Renal pelvis (tissue), 12 donors: Measurements from ENCODE around the gene RNLS. TPM values are rescaled to one million over a fixed set of nuclear protein-coding genes. Genes with fewer than 3 reads are reported as not detected.
A peak's percentile ranks its signal among the peaks of the same experiment; 100 is the strongest.

ENCODE experiments used
- DNase-seq: peaks from one replicate; pipeline ENCODE4 v3.0.0-alpha.2; 2013
- long read RNA-seq, 16 experiments: transcript quantifications; one replicate each; lab custom pipeline, GENCODE V29; 2026
- polyA plus RNA-seq, 3 donors: library from polyadenylated mRNA; unstranded; fragments of 120-200 nt; gene quantifications; one replicate each; pipeline ENCODE4 v1.2.1, GENCODE V29; 2013; ENCODE audit not compliant: insufficient read length in 3 of 3

The RNLS gene
- 10 to 100 TPM; 16.8 to 18.4 (median 16.9) TPM for polyA plus RNA-seq
- long read RNA-seq, donor 1, partial matches to known transcripts = 18 of 18 reads
- long read RNA-seq, donor 1, other reads (novel, unspliced or antisense) = 0 of 18 reads
- long read RNA-seq, donor 2, partial matches to known transcripts = 19 of 25 reads
- long read RNA-seq, donor 2, other reads (novel, unspliced or antisense) = 5 of 25 reads
- long read RNA-seq, donor 3, partial matches to known transcripts = 17 of 18 reads
- long read RNA-seq, donor 3, other reads (novel, unspliced or antisense) = 0 of 18 reads
- long read RNA-seq, donor 4, partial matches to known transcripts = 15 of 18 reads
- long read RNA-seq, donor 4, other reads (novel, unspliced or antisense) = 0 of 18 reads
- long read RNA-seq, donor 5 = 0 reads
- long read RNA-seq, donor 6, partial matches to known transcripts = 18 of 18 reads
- long read RNA-seq, donor 6, other reads (novel, unspliced or antisense) = 0 of 18 reads
- long read RNA-seq, donor 7, partial matches to known transcripts = 7 of 9 reads
- long read RNA-seq, donor 7, other reads (novel, unspliced or antisense) = 0 of 9 reads
- long read RNA-seq, donor 8 = 0 reads
- long read RNA-seq, donor 9, partial matches to known transcripts = 26 of 27 reads
- long read RNA-seq, donor 9, other reads (novel, unspliced or antisense) = 0 of 27 reads
- long read RNA-seq, donor 10, partial matches to known transcripts = 14 of 15 reads
- long read RNA-seq, donor 10, other reads (novel, unspliced or antisense) = 0 of 15 reads
- long read RNA-seq, donor 11, partial matches to known transcripts = 24 of 26 reads
- long read RNA-seq, donor 11, other reads (novel, unspliced or antisense) = 0 of 26 reads
- long read RNA-seq, donor 12, partial matches to known transcripts = 18 of 20 reads
- long read RNA-seq, donor 12, other reads (novel, unspliced or antisense) = 0 of 20 reads
- long read RNA-seq, donor 13, partial matches to known transcripts = 0 of 2 reads
- long read RNA-seq, donor 13, other reads (novel, unspliced or antisense) = 0 of 2 reads
- long read RNA-seq, donor 14 = 0 reads
- long read RNA-seq, donor 15, partial matches to known transcripts = 23 of 25 reads
- long read RNA-seq, donor 15, other reads (novel, unspliced or antisense) = 0 of 25 reads
- long read RNA-seq, donor 16, partial matches to known transcripts = 20 of 21 reads
- long read RNA-seq, donor 16, other reads (novel, unspliced or antisense) = 0 of 21 reads

DNA sequence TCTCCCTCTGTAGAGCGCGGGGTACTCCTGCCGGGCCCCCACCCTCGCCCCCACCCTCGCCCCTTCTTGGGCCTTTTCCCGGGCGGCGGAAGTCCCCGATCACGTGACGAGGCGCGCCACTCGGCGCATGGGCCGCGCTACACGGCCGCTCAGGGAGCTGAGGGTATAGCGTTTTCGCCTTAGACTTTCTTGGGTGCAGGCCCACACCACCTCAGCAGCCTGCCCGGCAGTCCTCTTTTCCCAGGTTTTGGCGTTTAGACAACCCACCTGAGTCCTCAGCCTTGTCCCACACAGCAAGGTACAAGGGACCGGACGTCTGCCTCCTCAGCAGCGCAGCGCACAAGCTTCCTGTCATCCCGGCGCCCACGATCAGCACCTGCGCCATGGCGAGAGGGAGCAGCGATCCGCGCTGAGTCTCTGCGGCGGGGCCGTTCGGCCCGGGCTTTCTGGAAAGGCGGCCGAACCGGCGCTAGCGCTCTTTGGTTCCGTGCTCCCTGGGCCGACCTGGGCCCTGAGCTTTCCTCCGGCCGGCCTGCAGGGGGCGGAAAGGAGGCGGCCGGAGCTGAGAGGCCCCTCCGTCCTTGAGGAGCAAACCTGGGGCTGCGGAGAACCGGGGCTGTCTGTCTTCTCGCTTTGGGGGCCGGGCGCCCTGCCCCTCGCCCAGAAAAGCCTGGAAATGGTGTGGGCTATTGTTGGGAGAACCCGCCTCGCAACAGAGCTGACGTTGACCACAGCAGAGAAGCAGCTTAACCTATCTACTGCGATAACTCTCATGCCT is at the start of gene RNLS:
Gene RNLS (minus strand): TSS at position 513 of the 778 bp plus-strand sequence.
- peak; percentile 55 for DNase-seq

GRCh38 chr10:88624840-88625239 is 41.7 kb upstream of the RNLS start:
- DNase-seq = no peak

DNA sequence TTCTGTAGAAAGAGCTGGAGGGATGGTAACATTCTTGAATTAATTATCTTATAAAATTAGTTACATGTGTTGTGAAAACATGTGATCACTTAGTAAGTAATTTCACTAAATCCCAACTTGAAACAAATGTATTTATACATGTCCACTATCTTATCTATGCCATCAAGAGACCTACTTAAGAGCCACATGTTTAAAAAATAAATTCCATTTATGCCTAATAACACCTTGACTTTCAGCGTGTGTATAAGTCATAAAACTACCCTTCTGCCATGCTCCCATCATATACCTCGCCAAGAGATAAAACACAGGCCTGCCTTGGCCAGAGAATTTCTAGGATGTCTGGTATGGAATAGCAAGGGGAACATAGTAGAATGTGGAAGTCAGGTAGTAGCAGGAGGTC is 40.7 kb upstream of the RNLS start:
- no peak for DNase-seq

DNA sequence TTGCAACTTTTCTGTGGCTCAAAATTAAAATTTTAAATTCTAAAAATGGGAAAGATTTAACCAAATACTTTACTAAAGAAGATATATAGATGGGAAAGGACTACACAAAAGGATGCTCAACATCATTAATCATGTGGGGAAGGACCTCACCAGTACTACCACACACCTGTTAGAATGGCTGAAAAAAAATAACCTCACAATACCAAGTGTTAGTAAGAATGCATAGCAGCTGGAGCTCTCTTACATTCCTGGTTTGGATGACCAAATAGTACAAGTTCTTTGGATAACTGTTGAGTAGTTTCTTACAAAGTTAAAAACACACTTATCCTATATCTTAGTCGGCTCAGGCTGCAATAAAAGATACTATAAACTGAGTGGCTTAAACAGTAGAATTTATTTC is 37.3 kb upstream of the RNLS start:
- no peak for DNase-seq

- no peak for DNase-seq
Measured at GRCh38 chr10:88618496-88618895, 35.4 kb upstream of the RNLS start.

- no peak for DNase-seq
Measured at GRCh38 chr10:88617772-88618300, 34.7 kb upstream of the RNLS start.

DNA sequence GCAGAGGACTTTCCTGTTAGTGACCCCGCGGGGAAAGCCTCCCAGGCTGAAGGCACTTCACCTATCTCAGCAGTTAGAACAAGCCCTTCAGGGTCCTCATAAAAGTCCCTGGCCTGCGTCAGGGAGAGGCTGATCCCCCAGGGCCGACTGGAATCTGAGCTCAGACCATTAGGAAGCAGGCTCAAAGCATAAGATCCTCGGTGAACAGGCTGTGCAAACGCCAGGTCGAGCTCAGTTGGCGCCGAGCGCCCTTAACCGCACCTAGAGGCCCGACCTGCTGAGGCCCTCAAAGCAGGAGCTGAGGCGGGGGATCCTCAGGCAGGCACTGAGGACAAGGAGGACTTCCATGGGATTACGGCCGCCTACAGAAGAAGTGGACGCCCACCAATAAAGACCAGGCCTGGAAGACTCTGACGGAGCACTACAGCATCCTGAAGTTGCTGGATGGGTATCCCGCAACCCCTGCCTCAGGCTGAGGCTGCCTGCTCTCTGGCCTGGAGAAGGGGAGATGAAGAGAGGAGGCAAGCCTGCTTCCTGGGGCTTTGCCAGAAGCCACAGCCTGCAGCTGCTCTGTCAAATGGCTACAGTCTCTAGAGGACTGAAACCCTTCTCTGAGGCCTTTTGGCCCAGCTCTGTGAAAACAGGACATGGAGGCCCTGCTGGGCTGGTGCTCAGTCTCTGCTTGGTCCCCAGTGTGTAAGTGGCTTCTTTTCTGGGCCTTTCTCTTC is 33.3 kb upstream of the RNLS start:
- peak; percentile 3 for DNase-seq

- no peak for DNase-seq
Measured at GRCh38 chr10:88608780-88609179, 25.7 kb upstream of the RNLS start.

- DNase-seq = no peak
Measured at GRCh38 chr10:88608052-88608732, 25.1 kb upstream of the RNLS start.

- DNase-seq = no peak
Measured at GRCh38 chr10:88598055-88598454, 14.9 kb upstream of the RNLS start.

DNA sequence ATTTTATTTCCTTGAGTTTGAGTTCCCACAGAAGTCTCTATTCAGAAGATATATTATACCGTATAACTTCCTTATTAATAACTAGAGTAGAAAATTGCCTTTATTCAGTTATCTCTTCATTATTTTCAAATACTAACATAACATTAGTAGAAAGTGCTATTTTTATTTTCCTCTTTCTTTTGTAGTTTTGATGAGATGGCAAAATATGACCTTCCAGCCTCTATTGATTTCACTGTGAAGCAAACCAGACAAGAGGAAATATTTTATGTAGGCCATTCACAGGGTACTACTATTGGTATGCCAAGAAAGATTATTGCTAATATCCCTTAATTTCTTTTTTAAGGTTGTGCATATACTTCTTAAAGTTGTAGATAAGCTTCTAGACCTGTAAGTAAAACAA is 11.4 kb upstream of the RNLS start:
- no peak for DNase-seq

- DNase-seq = no peak
Measured at GRCh38 chr10:88592906-88593305, 9.8 kb upstream of the RNLS start.

- no peak for DNase-seq
Measured at GRCh38 chr10:88592381-88592780, 9.3 kb upstream of the RNLS start.

- no peak for DNase-seq
Measured at GRCh38 chr10:88586462-88586861, 3.3 kb upstream of the RNLS start, which contains the start of gene LIPJ. Gene LIPJ, plus strand, starts transcription at chr10:88586762. Its CDS starts 3,926 bp downstream, at chr10:88590688.

GRCh38 chr10:88583584-88583957 is 453 bp upstream of the RNLS start:
- no peak for DNase-seq

GRCh38 chr10:88582411-88582805 is 710 bp downstream of the RNLS start:
- no peak for DNase-seq

GRCh38 chr10:88565072-88565471 is 18.0 kb downstream of the RNLS start:
- no peak for DNase-seq

- no peak for DNase-seq
Measured at GRCh38 chr10:88562152-88562551, 21.0 kb downstream of the RNLS start.

DNA sequence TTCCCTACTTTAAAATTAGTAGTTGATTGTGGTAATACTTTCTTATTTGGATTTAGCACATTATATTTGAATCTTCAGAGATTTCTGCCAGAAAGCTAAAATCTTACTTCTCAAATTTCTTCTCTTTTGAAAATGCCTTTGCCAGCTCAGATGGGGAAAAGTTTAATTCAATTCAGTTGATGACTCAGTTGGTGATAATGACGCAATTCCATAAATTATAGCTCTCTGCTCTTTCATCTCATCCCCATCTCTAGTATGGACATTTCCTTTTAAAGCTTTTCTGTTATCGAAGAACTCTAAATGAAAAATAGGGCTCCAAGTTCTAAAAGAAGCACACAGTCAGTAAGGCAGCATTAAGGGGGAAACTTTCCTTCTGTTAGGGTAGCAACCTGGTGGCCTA is 25.5 kb downstream of the RNLS start:
- DNase-seq = no peak

- DNase-seq = no peak
Measured at GRCh38 chr10:88557256-88557655, 25.9 kb downstream of the RNLS start.
